ENCODE data around the gene PARP12. TPM values are rescaled to one million over a fixed set of nuclear protein-coding genes. Genes with fewer than 3 reads are reported as not detected.

PARP12 gene
- polyA plus RNA-seq, 1 donor (not counting 4 experiments of a cell fraction or from before 2014, with no cell fraction given) = 66.0 TPM

DNA sequence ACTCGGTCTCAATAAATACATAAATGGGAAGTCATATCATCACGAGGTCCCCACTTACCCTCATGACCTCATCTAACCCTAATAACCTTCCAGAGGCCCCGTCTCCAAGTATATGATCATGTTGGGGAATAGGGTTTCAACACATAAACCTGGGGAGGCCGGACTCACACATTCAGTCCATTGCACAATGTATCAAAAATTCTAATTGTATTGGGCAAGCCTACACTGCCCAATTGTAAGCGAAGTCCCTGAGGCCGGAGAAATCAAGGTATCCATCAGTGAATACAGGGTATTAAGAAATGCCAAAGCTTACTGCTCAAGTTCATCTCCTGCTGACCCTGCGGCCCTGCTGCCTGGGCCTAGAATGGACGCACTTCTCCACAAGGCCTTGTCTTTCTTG lies 69.6 kb downstream of the PARP12 start:
- H3K9me1 ChIP-seq (ENCODE audit: control insufficient read depth, extremely low read depth, insufficient read depth, low read length) = no peaks in the 10 kb centered on the region
- H3K27ac ChIP-seq (ENCODE audit: control insufficient read depth, insufficient read depth, low read length) = no peak overlapping the region
- H3K4me2 ChIP-seq (ENCODE audit: control insufficient read depth, extremely low read depth, insufficient read depth, low read depth, low read length) = no peak overlapping the region
- no peaks in the 10 kb centered on the region for H3K9me3 ChIP-seq (ENCODE audit: control insufficient read depth, low read depth, low read length)
- TF ChIP-seq, protein P1, sequence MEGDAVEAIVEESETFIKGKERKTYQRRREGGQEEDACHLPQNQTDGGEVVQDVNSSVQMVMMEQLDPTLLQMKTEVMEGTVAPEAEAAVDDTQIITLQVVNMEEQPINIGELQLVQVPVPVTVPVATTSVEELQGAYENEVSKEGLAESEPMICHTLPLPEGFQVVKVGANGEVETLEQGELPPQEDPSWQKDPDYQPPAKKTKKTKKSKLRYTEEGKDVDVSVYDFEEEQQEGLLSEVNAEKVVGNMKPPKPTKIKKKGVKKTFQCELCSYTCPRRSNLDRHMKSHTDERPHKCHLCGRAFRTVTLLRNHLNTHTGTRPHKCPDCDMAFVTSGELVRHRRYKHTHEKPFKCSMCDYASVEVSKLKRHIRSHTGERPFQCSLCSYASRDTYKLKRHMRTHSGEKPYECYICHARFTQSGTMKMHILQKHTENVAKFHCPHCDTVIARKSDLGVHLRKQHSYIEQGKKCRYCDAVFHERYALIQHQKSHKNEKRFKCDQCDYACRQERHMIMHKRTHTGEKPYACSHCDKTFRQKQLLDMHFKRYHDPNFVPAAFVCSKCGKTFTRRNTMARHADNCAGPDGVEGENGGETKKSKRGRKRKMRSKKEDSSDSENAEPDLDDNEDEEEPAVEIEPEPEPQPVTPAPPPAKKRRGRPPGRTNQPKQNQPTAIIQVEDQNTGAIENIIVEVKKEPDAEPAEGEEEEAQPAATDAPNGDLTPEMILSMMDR (optimal IDR thresholded peaks at IDR 0.05 in 1 of 3, IDR thresholded peaks at IDR 0.05 in 1 of 3, conservative IDR thresholded peaks at IDR 0.05 in 1 of 3; ENCODE audit: extremely low read depth in 1 of 3, insufficient read depth in 2 of 3, low read length in 3 of 3) = no peak
- no peak for TF ChIP-seq EZH2 (IDR thresholded peaks at IDR 0.05; ENCODE audit: low read length)
- no peak overlapping the region for H2AFZ ChIP-seq (ENCODE audit: control insufficient read depth, low read length)
- H3K4me1 ChIP-seq (ENCODE audit: control insufficient read depth, extremely low read depth, insufficient read depth, low read length) = no peaks in the 10 kb centered on the region
- no peaks in the 10 kb centered on the region for H3K79me2 ChIP-seq (ENCODE audit: control insufficient read depth, insufficient read depth, low read length)
- no peaks in the 10 kb centered on the region for H3K27me3 ChIP-seq (ENCODE audit: control insufficient read depth, extremely low read depth, insufficient read depth, low read length)
- FAIRE-seq (no peak), DNase-seq (ENCODE audit: low read depth, low spot score) (no peak)
- no peaks in the 10 kb centered on the region for H3K36me3 ChIP-seq (ENCODE audit: control insufficient read depth in 2 of 2, extremely low read depth in 1 of 2, insufficient read depth in 2 of 2, low read length in 2 of 2)
- dilution Hi-C loops (cut with MboI; ENCODE audit: extremely low pct_ligation_motif_present, low sequenced_read_pairs) = no loop called here
- no peaks in the 10 kb centered on the region for H4K20me1 ChIP-seq (ENCODE audit: control insufficient read depth, extremely low read depth, insufficient read depth, low read length)
- H3K9ac ChIP-seq (ENCODE audit: control insufficient read depth, extremely low read depth, insufficient read depth, low read length) = no peak overlapping the region
- H3K4me3 ChIP-seq (ENCODE audit: control insufficient read depth in 2 of 3, extremely low read depth in 1 of 3, insufficient read depth in 2 of 3, low read depth in 1 of 3, low read length in 3 of 3) = no peak overlapping the region

DNA sequence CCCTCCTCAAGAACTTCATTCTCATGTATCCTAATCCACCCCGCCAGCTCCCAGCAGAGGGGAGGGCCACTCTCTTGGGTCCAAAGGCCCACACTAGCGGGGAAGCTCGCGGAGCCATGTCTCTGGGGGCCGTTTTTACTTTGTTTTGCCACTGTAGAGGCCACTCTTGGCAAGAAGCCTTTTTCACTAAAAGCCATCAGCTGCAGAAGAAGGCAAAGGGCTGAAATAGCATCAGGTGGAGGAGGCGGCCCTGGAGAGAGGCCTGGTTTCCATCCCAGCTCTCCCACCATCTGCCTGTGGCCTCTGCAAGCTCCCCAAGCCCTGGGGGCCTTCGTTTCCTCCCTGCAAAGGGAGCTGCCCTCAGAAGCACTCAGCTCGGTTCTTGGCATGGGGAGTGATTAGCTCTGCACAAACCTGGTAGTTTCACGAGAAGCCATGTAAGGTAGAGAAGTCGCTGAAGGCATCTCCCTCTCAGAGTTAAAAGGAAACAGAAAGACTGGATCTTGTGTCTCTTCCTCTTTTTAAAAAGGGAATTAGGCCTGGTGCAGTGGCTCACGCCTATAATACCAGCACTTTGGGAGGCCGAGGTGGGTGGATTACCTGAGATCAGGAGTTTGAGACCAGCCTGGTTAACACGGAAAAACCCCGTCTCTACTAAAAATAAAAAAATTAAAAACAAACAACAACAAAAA lies 70.3 kb downstream of the PARP12 start:
- Histone ChIP-seq H3K27ac (ENCODE audit: control insufficient read depth, insufficient read depth, low read length) (no peak overlapping the region), H3K79me2 (ENCODE audit: control insufficient read depth, insufficient read depth, low read length) (no peaks in the 10 kb centered on the region), H3K36me3 (ENCODE audit: control insufficient read depth in 2 of 2, extremely low read depth in 1 of 2, insufficient read depth in 2 of 2, low read length in 2 of 2) (no peaks in the 10 kb centered on the region), H3K27me3 (ENCODE audit: control insufficient read depth, extremely low read depth, insufficient read depth, low read length) (no peaks in the 10 kb centered on the region), H3K9me3 (ENCODE audit: control insufficient read depth, low read depth, low read length) (no peaks in the 10 kb centered on the region), H3K4me3 (ENCODE audit: control insufficient read depth in 2 of 3, extremely low read depth in 1 of 3, insufficient read depth in 2 of 3, low read depth in 1 of 3, low read length in 3 of 3) (no peak overlapping the region), H3K4me2 (ENCODE audit: control insufficient read depth, extremely low read depth, insufficient read depth, low read depth, low read length) (no peak overlapping the region), H3K9ac (ENCODE audit: control insufficient read depth, extremely low read depth, insufficient read depth, low read length) (no peak overlapping the region), H4K20me1 (ENCODE audit: control insufficient read depth, extremely low read depth, insufficient read depth, low read length) (no peaks in the 10 kb centered on the region), H3K4me1 (ENCODE audit: control insufficient read depth, extremely low read depth, insufficient read depth, low read length) (no peaks in the 10 kb centered on the region), H3K9me1 (ENCODE audit: control insufficient read depth, extremely low read depth, insufficient read depth, low read length) (no peaks in the 10 kb centered on the region), H2AFZ (ENCODE audit: control insufficient read depth, low read length) (no peak overlapping the region)
- dilution Hi-C loops (cut with MboI; ENCODE audit: extremely low pct_ligation_motif_present, low sequenced_read_pairs) = no loop called here
- FAIRE-seq = no peak
- no peak for DNase-seq (ENCODE audit: low read depth, low spot score)
- TF ChIP-seq EZH2 (IDR thresholded peaks at IDR 0.05; ENCODE audit: low read length) = no peak
- TF ChIP-seq, protein P1 (optimal IDR thresholded peaks at IDR 0.05 in 1 of 3, IDR thresholded peaks at IDR 0.05 in 1 of 3, conservative IDR thresholded peaks at IDR 0.05 in 1 of 3; ENCODE audit: extremely low read depth in 1 of 3, insufficient read depth in 2 of 3, low read length in 3 of 3) = no peak

Data from keratinocyte (primary cell).